ENCODE measurements around the gene DELE1. TPM values are rescaled to one million over a fixed set of nuclear protein-coding genes. Genes with fewer than 3 reads are reported as not detected.

Gene DELE1
- polyA plus RNA-seq, 1 donor from 2014 or later = 49.6 TPM

- no peak overlapping the region for H3K9ac ChIP-seq (ENCODE audit: low read length)
Observed at GRCh38 chr5:141929398-141930058, 5.9 kb downstream of the DELE1 start.

GRCh38 chr5:141931694-141932093, 8.0 kb downstream of the DELE1 start:
- Histone ChIP-seq H3F3A (ENCODE audit: insufficient read depth, low read length, poor library complexity, severe bottlenecking) (no peaks in the 10 kb centered on the region), H4K20me1 (ENCODE audit: insufficient read depth) (no peaks in the 10 kb centered on the region), H3K9me2 (ENCODE audit: insufficient read depth, low read length) (no peaks in the 10 kb centered on the region), H3K79me2 (replicated peaks; ENCODE audit: insufficient read depth, low read length) (no peaks in the 10 kb centered on the region), H3K4me3 (ENCODE audit: low read length) (no peak overlapping the region), H3K27ac (ENCODE audit: low read length) (no peak overlapping the region), H3K27me3 (ENCODE audit: insufficient read depth, low read depth, low read length) (no peaks in the 10 kb centered on the region), H3K9me3 (ENCODE audit: low read length) (no peaks in the 10 kb centered on the region), H3K4me2 (ENCODE audit: low read length) (no peak overlapping the region), H3K9ac (ENCODE audit: low read length) (no peak overlapping the region), H2AFZ (ENCODE audit: low read depth, low read length) (no peak overlapping the region), H3K36me3 (ENCODE audit: insufficient read depth, low read length) (no peaks in the 10 kb centered on the region)
- TF ChIP-seq SMC3 (conservative IDR thresholded peaks at IDR 0.05; ENCODE audit: poor library complexity) (no peak), MXI1 (conservative IDR thresholded peaks at IDR 0.05; ENCODE audit: poor library complexity, severe bottlenecking) (no peak), CTCF (IDR thresholded peaks at IDR 0.05; ENCODE audit: poor library complexity, severe bottlenecking) (no peak), POLR2AphosphoS5 (IDR thresholded peaks at IDR 0.05) (no peak), EP300 (conservative IDR thresholded peaks at IDR 0.05; ENCODE audit: poor library complexity, severe bottlenecking) (no peak), TAF1 (IDR thresholded peaks at IDR 0.05; ENCODE audit: low read depth) (no peak), EZH2 (IDR thresholded peaks at IDR 0.05; ENCODE audit: borderline replicate concordance, insufficient read depth, low read length, poor library complexity, severe bottlenecking) (no peak)

More at GRCh38 chr5:141929398-141930058, 5.9 kb downstream of the DELE1 start:
- H3F3A ChIP-seq (ENCODE audit: insufficient read depth, low read length, poor library complexity, severe bottlenecking) = no peaks in the 10 kb centered on the region
- H3K4me2 ChIP-seq (ENCODE audit: low read length) = no peak overlapping the region
- no peaks in the 10 kb centered on the region for H4K20me1 ChIP-seq (ENCODE audit: insufficient read depth)
- no peaks in the 10 kb centered on the region for H3K9me3 ChIP-seq (ENCODE audit: low read length)
- H3K9me2 ChIP-seq (ENCODE audit: insufficient read depth, low read length) = no peaks in the 10 kb centered on the region
- no peaks in the 10 kb centered on the region for H3K27me3 ChIP-seq (ENCODE audit: insufficient read depth, low read depth, low read length)
- no peak overlapping the region for H3K4me3 ChIP-seq (ENCODE audit: low read length)
- H3K79me2 ChIP-seq (replicated peaks; ENCODE audit: insufficient read depth, low read length) = no peaks in the 10 kb centered on the region
- H3K27ac ChIP-seq (ENCODE audit: low read length) = no peak overlapping the region
- TF ChIP-seq REST (IDR thresholded peaks at IDR 0.05; ENCODE audit: borderline replicate concordance) = no peak
- no peak for TF ChIP-seq POLR2AphosphoS5 (IDR thresholded peaks at IDR 0.05)
- TF ChIP-seq CTCF (IDR thresholded peaks at IDR 0.05; ENCODE audit: poor library complexity, severe bottlenecking) = no peak
- no peak for TF ChIP-seq EP300 (conservative IDR thresholded peaks at IDR 0.05; ENCODE audit: poor library complexity, severe bottlenecking)
- TF ChIP-seq MXI1 (conservative IDR thresholded peaks at IDR 0.05; ENCODE audit: poor library complexity, severe bottlenecking) = no peak
- TF ChIP-seq TAF1 (IDR thresholded peaks at IDR 0.05; ENCODE audit: low read depth) = no peak
- TF ChIP-seq RAD21 (conservative IDR thresholded peaks at IDR 0.05) = no peak
- no peak for TF ChIP-seq SMC3 (conservative IDR thresholded peaks at IDR 0.05; ENCODE audit: poor library complexity)
- no peak for TF ChIP-seq EZH2 (IDR thresholded peaks at IDR 0.05; ENCODE audit: borderline replicate concordance, insufficient read depth, low read length, poor library complexity, severe bottlenecking)
- H2AFZ ChIP-seq (ENCODE audit: low read depth, low read length) = no peak overlapping the region
- H3K36me3 ChIP-seq (ENCODE audit: insufficient read depth, low read length) = no peaks in the 10 kb centered on the region

Measured in neural cell (in vitro differentiated cells).